HepG2 (cell line): ENCODE data around the gene PLCB4. TPM values are rescaled to one million over a fixed set of nuclear protein-coding genes. Genes with fewer than 3 reads are reported as not detected.

Experiments
- ATAC-seq: fragments of 200-7000 bp; cut with Tn5 transposase; 3 replicates; pipeline ENCODE4 v1.9.1; 2020; ENCODE audit warnings: mild to moderate bottlenecking, moderate library complexity
- BruUV-seq: library from RNA; stranded (reverse); fragments of 400-500 nt; replicated peaks from 2 replicates; lab custom pipeline; 2021; lab: Mats Ljungman, UMichigan
- CTCF ChIA-PET: fragments of 300-600 bp; formaldehyde crosslinking; extraction: SDS; loops from one replicate; lab custom pipeline; 2021; ENCODE audit warnings: low total read pairs, inconsistent platforms, low intra/inter-chr PET ratio; lab: Yijun Ruan, JAX
- POLR2A ChIA-PET: fragments of 350-600 bp; sonication (Branson Sonifier 250); formaldehyde crosslinking; loops from one replicate; lab custom pipeline; 2020; ENCODE audit warnings: antibody characterized with exemption, inconsistent platforms; lab: Yijun Ruan, JAX
- DNase-seq: peaks from one replicate; pipeline ENCODE4 v3.0.0-alpha.2; 2015; ENCODE audit warnings: low spot score
- FAIRE-seq: peaks from 3 replicates; lab custom pipeline; 2011; peaks lifted over from hg19 to GRCh38; lab: Jason Lieb, UNC
- H2AFZ ChIP-seq: one replicate; pipeline ENCODE4 v1.6.1; 2011; ENCODE audit warnings: low read length, inconsistent platforms
- H3K27ac ChIP-seq: fragments of 300-600 bp; 3 replicates; pipeline ENCODE4 v1.8.0; 2011; ENCODE audit warnings: mixed run types, mild to moderate bottlenecking, mixed read lengths, low read length, inconsistent platforms; ENCODE audit not compliant: insufficient read depth; ENCODE audit errors: extremely low read length
- H3K27me3 ChIP-seq, 2 experiments: fragments of 200-600 bp in 1 of 2; 2 replicates in 1 of 2; 3 replicates in 1 of 2; pipeline versions ENCODE4 v1.6.0 to v1.8.0; 2011; ENCODE audit warnings: low read length in 2 of 2, mild to moderate bottlenecking in 2 of 2, moderate library complexity in 2 of 2, inconsistent platforms in 1 of 2; ENCODE audit not compliant: insufficient read depth in 2 of 2, control insufficient read depth in 1 of 2
- H3K36me3 ChIP-seq, 2 experiments: fragments of 200-600 bp in 1 of 2; replicated peaks in 1 of 2; 2 replicates in 1 of 2; 3 replicates in 1 of 2; pipeline versions ENCODE4 v1.5.1 to v1.8.0; 2011; ENCODE audit warnings: low read length in 2 of 2, inconsistent platforms in 1 of 2; ENCODE audit not compliant: insufficient read depth in 2 of 2, control insufficient read depth in 1 of 2
- H3K4me1 ChIP-seq: 2 replicates; pipeline ENCODE4 v1.5.1; 2012; ENCODE audit warnings: low read length, inconsistent platforms; ENCODE audit not compliant: insufficient read depth
- H3K4me2 ChIP-seq: 2 replicates; pipeline ENCODE4 v1.6.0; 2011; ENCODE audit warnings: low read depth, low read length, inconsistent platforms
- H3K4me3 ChIP-seq, 3 experiments: fragments of 200-600 bp in 1 of 3; sonication (generic), shearing (Covaris generic) in 1 of 3; replicated peaks in 1 of 3; 2 replicates each; pipeline ENCODE4 v1.5.1; 2011 to 2016; ENCODE audit warnings: low read length in 3 of 3, inconsistent platforms in 2 of 3, low read depth in 2 of 3, mild to moderate bottlenecking in 2 of 3, control low read depth in 1 of 3, mixed read lengths in 1 of 3; ENCODE audit not compliant: insufficient read depth in 1 of 3
- H3K79me2 ChIP-seq: one replicate; pipeline ENCODE4 v1.6.1; 2011; ENCODE audit warnings: low read length, inconsistent platforms; ENCODE audit not compliant: insufficient read depth
- H3K9ac ChIP-seq: 2 replicates; pipeline ENCODE4 v1.6.0; 2011; ENCODE audit warnings: mild to moderate bottlenecking, low read depth, low read length, inconsistent platforms; ENCODE audit not compliant: insufficient read depth
- H3K9me3 ChIP-seq: 2 replicates; pipeline ENCODE4 v1.5.1; 2012; ENCODE audit warnings: mild to moderate bottlenecking, low read length
- H4K20me1 ChIP-seq: 2 replicates; pipeline ENCODE4 v1.6.0; 2011; ENCODE audit warnings: inconsistent platforms, mild to moderate bottlenecking, low read length, moderate library complexity; ENCODE audit not compliant: insufficient read depth
- PHF5A ChIP-seq: IDR thresholded peaks from one replicate; pipeline ENCODE4 v1.6.1; 2018; ENCODE audit warnings: low read depth, missing genetic modification reagents; ENCODE audit not compliant: unreplicated experiment
- STAG1 ChIP-seq: sonication (generic); formaldehyde crosslinking; IDR thresholded peaks from 2 replicates; pipeline ENCODE4 v1.4.0; 2020; ENCODE audit warnings: missing genetic modification reagents
- TIGD3 ChIP-seq: sonication (generic); formaldehyde crosslinking; IDR thresholded peaks from 2 replicates; pipeline ENCODE4 v1.5.1; 2020; ENCODE audit warnings: mild to moderate bottlenecking, missing genetic modification reagents, borderline replicate concordance
- XBP1 ChIP-seq: sonication (generic); formaldehyde crosslinking; IDR thresholded peaks from 2 replicates; pipeline ENCODE4 v1.5.0; 2020; ENCODE audit warnings: missing genetic modification reagents
- ZNF20 ChIP-seq: sonication (generic); formaldehyde crosslinking; IDR thresholded peaks from 2 replicates; pipeline ENCODE4 v1.4.0; 2020; ENCODE audit warnings: mild to moderate bottlenecking, moderate library complexity, missing genetic modification reagents
- ZNF577 ChIP-seq: sonication (generic); formaldehyde crosslinking; IDR thresholded peaks from 2 replicates; pipeline ENCODE4 v1.4.0; 2020; ENCODE audit warnings: mild to moderate bottlenecking, low read depth, missing genetic modification reagents, borderline replicate concordance
- ZZZ3 ChIP-seq: sonication (generic); formaldehyde crosslinking; IDR thresholded peaks from 2 replicates; pipeline ENCODE4 v1.4.0; 2020; ENCODE audit warnings: missing genetic modification reagents, mild to moderate bottlenecking, borderline replicate concordance
- WGBS: methylation state at CpG from one replicate; pipeline ENCODE4 v1.1.6; 2017; ENCODE audit warnings: low lambda C conversion rate; 5-methylcytosine and 5-hydroxymethylcytosine counted together
- in situ Hi-C: cut with HindIII; loops from 2 replicates; pipeline ENCODE4 v1.10.0; 2017; ENCODE audit warnings: low pct_unique_long_range_greater_than_20kb; ENCODE audit not compliant: extremely low pct_ligation_motif_present
- intact Hi-C: fragments of 100-400 bp; cut with micrococcal nuclease; formaldehyde crosslinking; loops from one replicate; pipeline ENCODE4 v1.10.0; 2022; ENCODE audit not compliant: unreplicated experiment
- polyA plus RNA-seq, 8 experiments: library from polyadenylated mRNA; depleted of rRNA in 3 of 8; stranded (reverse) in 7 of 8; unstranded in 1 of 8; fragments of >200 nt; fragmentation: Illumina TruSeq in 4 of 8; extraction: Trizol in 4 of 8; gene quantifications; 2 replicates each; pipeline versions ENCODE4 v1.2.1 to v1.2.3, GENCODE V29; 2011 to 2016; ENCODE audit warnings: low read depth in 4 of 8, missing spikeins in 1 of 8, mixed read lengths in 1 of 8; ENCODE audit not compliant: insufficient read depth in 1 of 8
- total RNA-seq, 5 experiments: library from RNA; depleted of rRNA; stranded (reverse); fragments of >200 nt; fragmentation: Illumina TruSeq; extraction: Trizol; gene quantifications; 2 replicates each; pipeline ENCODE4 v1.2.3, GENCODE V29; 2016; ENCODE audit warnings: low read depth in 1 of 5
- TF ChIP-seq, protein P1 (sequence below): sonication (generic); formaldehyde crosslinking; IDR thresholded peaks from 2 replicates; pipeline ENCODE4 v1.5.0; 2020; ENCODE audit warnings: mild to moderate bottlenecking, missing genetic modification reagents, moderate library complexity

PLCB4 gene
- total and polyA plus RNA-seq, 2 of the 13 experiments (the other 11 are each of a cell fraction or from before 2014, with no cell fraction given): 0.01 TPM; not detected in 1

GRCh38 chr20:9353180-9353915 is 284.5 kb downstream of the PLCB4 start:
- H2AFZ ChIP-seq: no peak overlapping the region
- H3K79me2 ChIP-seq: no peaks in the 10 kb centered on the region
- no peak overlapping the region for H3K4me2 ChIP-seq
- no peaks in the 10 kb centered on the region for H4K20me1 ChIP-seq
- H3K27ac ChIP-seq: no peak overlapping the region
- FAIRE-seq (no peak), DNase-seq (no peak), ATAC-seq (no peak)
- WGBS: 2% methylated on average over 2 of the region's 2 CpGs
- POLR2A ChIA-PET: no interaction called here
- H3K36me3 ChIP-seq: no peaks in the 10 kb centered on the region
- no peaks in the 10 kb centered on the region for H3K27me3 ChIP-seq
- intact Hi-C loops (no loop called here), in situ Hi-C loops (loop anchor here (10.0 kb wide), 1 partner anchor 499 kb away; no protein-coding TSS in a partner anchor)
- TF ChIP-seq TIGD3 (CRISPR knock-in tag) (no peak), ZNF577 (CRISPR knock-in tag) (no peak), PHF5A (no peak), XBP1 (CRISPR knock-in tag) (no peak), ZNF20 (no peak), STAG1 (peak; percentile 20; the same call in 1 of the 2 replicates), ZZZ3 (CRISPR knock-in tag) (no peak)
- TF ChIP-seq, protein P1, sequence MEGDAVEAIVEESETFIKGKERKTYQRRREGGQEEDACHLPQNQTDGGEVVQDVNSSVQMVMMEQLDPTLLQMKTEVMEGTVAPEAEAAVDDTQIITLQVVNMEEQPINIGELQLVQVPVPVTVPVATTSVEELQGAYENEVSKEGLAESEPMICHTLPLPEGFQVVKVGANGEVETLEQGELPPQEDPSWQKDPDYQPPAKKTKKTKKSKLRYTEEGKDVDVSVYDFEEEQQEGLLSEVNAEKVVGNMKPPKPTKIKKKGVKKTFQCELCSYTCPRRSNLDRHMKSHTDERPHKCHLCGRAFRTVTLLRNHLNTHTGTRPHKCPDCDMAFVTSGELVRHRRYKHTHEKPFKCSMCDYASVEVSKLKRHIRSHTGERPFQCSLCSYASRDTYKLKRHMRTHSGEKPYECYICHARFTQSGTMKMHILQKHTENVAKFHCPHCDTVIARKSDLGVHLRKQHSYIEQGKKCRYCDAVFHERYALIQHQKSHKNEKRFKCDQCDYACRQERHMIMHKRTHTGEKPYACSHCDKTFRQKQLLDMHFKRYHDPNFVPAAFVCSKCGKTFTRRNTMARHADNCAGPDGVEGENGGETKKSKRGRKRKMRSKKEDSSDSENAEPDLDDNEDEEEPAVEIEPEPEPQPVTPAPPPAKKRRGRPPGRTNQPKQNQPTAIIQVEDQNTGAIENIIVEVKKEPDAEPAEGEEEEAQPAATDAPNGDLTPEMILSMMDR (CRISPR knock-in tag): peak; percentile 15; the same call in 1 of the 2 replicates
- H3K4me3 ChIP-seq: no peak overlapping the region
- BruUV-seq: no TSS peak
- no peak overlapping the region for H3K9ac ChIP-seq
- no peaks in the 10 kb centered on the region for H3K9me3 ChIP-seq
- CTCF ChIA-PET: no interaction called here
- H3K4me1 ChIP-seq: peaks cover 5% of the 10 kb centered on the region
